NCI-H1092 (cell line): ENCODE measurements around the gene EEF1A2.
"Not testable (repeated sequence)": the region's sequence is repeated elsewhere in the genome, so short reads cannot be mapped to it uniquely, and the experiment has no call there.

Experiments
- DNase-seq: peaks from one replicate; lab custom pipeline; 2025; lab: John Stamatoyannopoulos, UW

EEF1A2 gene

DNA sequence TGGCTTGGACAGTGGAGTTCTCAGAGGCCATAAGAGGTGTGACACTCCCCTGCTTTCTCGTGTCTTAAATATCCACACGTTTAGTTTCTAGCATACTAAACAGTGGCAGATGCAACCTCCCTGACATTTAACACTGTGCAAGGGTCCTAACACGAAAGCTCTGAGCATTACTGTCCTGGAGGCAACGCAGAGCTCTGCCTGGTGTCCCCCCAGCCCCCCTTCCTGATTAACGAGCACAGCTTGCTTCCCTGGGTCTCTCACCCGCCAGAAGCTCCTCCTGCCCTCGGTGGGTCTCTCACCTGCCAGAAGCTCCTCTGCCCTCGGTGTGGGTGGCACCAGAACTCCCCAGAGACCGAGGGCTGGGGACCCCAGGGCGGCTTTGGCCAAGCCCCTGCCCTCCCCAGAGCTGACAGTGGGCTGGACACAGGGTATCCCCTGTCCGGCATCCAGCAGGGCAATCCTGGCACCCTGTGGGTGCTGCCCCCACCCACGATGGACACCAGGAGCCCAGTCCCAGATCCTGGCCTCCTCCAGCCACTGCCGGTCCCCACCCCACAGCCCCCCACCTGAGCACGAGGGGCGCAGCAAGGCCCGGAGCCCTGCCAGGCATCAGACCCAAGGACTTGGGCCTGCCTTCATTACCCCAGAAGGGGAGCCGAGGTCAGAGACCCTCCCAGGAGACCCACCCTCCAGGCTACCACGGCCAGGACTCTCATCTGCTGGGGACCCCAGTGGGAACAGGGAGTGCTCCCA, 14.1 kb downstream of the EEF1A2 start:
- no peak for DNase-seq

GRCh38 chr20:63484236-63484635, 14.6 kb downstream of the EEF1A2 start:
- DNase-seq, result no peak

DNA sequence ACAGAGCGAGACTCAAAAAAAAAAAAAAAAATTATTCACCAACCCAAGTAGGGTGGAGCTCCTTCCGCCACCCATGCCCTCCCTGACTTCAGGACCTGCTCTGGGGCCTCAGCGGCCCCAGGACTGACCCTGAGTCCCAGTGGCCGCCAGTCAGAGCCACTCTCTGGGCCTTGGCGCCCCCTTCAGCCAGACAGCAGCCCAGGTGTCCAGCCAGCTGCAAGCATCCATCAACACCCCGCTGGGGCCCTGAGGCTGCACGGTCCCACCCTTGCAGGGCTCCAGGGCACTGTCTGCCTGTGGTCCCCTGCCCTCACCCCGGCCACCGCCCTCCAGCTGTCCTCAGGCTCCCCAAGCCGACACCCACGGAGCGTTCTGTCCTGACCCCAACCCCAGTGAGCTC, 15.0 kb downstream of the EEF1A2 start:
- no peak for DNase-seq

DNA sequence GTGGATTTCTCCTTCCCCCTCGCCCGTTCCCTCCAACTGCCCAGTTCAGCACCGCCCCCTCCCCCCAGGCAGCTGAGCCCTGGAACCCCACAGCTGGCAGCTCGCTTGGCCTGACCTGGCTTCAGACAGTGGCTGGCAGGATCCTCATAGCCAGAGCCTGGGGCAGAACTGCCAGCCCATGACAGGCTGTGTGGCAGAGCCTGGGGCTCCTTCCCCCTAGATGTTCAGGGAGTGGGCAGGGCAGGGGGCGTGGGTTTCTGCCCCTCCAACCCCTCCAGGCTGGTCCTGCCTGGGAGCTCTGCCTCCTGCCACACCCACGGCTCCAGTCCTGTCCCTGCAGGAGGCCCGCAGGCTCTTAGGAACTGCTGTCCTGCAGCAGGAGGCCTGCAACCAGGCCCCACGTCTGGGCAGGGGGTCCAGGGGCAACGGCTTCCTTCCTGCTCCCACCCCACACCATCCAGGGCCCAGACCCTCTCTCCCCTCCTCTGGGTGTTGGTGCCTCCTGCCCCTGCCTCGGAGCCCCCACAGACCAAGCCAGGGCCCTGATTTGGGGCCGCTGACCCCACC, 16.8 kb downstream of the EEF1A2 start:
- no peak for DNase-seq

DNA sequence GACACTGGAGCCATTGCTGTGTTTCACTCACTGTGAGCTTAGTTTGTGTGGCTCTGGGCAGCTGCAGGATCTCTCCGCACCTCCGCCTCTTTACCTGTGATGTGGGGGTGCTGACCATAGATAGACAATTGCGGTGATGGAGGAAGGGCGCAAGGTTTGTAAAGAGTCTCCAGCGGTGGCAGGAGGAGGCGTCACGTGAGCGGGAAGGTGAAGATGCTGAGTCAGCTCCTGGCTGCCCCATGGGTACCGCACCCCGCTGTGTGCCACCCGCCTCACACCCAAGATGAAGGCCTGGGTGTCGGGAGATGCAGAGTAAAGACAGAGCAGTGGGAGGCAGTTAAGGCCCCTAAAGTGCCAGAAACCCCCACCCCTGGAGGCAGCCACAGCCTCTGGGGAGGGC, 17.4 kb downstream of the EEF1A2 start:
- DNase-seq, result no peak

DNA sequence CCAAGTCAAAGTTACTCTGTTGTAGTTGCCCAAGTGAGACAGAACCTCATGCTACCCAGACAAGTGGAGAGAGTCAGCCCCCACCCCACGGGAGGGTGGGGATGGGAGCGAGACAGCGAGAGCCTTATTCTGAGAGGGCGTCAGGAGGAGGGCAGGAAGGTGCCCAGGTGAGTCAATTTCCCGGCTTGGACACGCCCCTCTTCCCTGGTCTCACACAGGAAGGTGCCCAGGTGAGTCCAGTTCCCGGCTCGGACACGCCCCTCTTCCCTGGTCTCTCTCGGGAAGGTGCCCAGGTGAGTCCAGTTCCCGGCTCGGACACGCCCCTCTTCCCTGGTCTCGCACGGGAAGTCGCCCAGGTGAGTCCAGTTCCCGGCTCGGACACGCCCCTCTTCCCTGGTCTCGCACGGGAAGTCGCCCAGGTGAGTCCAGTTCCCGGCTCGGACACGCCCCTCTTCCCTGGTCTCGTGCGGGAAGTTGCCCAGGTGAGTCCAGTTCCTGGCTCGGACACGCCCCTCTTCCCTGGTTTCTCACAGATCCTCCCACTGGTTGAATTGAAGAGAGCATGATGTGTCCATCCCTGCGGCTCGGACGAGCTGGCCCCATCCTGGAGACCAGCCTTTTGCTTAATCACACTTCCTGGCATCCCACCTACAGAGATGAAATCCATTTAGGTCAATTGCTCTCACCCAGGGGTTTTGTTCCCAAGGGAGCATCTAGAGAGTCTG, 19.0 kb downstream of the EEF1A2 start:
- not testable (repeated sequence) for DNase-seq

GRCh38 chr20:63478346-63479302, 20.3 kb downstream of the EEF1A2 start:
- no peak for DNase-seq

- DNase-seq, result no peak
Observed at GRCh38 chr20:63477944-63478343, 20.9 kb downstream of the EEF1A2 start.

DNA sequence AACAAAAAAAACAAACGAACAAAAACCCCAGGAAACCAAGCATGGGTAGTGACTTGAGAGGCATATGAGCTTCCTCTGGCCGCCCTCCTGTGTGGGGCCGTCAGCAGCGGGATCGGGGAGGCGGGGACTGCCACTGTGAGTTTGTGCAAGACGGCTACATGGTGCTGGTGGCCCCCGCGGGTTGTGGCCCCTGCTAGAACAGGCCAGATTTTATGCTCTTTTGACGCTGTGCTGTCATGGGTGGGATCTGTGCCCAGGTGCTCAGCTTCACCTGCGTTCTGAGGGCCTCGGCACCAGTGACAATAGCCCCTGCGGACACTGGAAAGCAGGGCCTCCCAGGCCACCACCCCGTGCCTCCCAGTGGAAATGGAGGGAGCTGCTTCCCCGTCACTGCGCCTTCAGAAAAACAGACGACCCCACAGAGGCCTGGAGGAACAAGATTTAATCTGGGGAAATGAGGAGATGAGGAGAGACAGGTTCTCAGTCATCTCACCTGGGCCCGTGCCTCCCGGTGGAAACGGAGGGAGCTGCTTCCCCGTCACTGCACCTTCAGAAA, 21.7 kb downstream of the EEF1A2 start:
- DNase-seq, result no peak

GRCh38 chr20:63475209-63475608, 23.7 kb downstream of the EEF1A2 start:
- DNase-seq, result no peak

- no peak for DNase-seq
Observed at GRCh38 chr20:63473555-63474449, 25.1 kb downstream of the EEF1A2 start.

GRCh38 chr20:63472862-63473390, 26.0 kb downstream of the EEF1A2 start:
- no peak for DNase-seq

DNA sequence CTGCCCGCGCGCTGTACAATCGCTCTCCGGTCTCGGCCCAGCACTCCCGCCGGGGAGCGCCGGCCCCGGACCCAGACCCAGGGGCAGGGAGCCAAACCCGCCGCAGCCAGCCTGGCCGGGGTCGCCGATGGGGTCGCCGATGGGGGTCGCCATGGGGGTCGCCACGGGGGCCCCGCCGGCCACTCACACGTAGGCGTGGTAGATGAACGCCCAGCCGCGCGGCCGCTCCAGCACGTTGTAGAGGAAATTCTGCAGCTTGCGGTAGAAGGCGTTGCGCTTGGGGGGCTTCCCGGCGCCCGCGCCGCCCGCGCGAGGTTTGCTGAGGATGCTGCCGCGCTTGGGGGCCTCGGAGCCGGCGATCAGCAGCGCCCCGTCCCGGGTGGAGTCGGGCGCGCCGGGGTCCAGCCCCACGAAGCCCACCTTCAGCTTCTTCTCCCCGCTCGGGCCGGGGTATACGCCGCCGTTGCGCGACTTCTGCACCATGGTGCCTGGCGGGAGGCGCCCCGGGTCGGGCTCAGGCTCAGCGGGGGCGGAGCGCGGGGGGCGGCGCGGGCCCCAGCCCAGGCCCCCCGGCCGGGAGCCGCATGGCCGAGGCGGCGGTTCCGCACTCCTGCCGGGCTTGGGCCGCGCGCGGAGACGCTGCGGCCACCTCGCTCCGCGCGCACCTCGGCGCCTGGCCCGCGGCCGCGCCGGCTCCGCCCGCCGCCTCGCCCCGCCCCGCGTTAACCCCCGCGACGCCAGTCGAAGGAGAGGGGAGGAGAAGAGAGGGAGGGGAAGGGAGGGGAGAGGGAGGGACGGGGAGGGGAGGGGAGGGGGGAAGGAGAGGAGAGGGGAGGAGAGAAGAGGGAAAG, 26.7 kb downstream of the EEF1A2 start, which contains the start of gene KCNQ2:
Gene KCNQ2 (minus strand): TSS at position 675 of the 851 bp plus-strand sequence. CDS start 192 bp downstream, at position 483.
- no peak for DNase-seq

DNA sequence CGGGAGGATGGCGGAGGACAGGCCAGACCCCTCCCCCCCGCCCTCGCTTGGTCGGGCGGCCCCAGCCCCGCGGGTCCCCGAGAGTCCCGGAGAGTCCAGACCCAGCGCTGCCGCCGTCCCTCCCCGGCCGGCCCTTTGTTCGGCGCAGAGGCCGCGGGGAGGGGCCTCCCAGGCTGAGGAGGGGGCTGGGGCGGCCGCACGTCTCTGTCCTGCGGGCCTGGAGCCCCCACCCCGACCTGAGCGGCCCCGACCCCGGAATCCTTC, 27.2 kb downstream of the EEF1A2 start:
- DNase-seq, result no peak

DNA sequence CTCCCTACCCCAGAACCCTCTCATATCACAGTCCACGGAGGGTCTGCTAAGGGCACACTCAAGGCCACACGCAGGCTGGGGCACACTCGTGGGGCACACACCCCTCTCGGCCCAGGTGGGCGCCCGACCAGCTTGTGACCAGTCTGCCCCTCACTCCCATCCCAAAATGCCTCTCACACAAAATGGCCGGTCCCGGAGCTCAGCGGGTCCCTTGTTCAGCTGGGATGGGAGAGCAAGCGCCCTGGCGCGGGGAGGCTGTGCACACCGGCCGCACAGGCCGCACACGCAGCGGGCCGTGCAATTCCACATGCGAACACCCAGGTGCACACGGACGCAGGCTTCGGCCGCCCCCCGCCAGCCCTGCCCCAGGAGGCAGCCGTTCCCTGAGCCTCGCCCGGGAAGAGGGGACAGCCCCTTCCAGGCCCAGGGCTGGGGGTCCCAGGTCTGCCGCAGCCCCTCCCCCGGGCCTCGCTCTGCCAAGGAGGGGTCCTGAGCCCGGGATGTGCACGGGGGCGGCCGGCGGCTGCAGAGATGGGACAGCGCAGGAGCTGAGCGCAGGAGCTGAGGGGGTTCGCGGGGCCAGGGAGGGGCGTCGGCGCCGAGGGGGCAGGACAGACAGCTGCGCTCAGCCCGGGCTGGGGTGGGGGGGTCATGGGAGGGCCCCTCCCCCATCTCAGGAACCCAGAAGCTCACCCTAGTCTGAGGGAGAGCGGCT, 27.7 kb downstream of the EEF1A2 start:
- no peak for DNase-seq

GRCh38 chr20:63470410-63470809, 28.5 kb downstream of the EEF1A2 start:
- DNase-seq, result no peak

DNA sequence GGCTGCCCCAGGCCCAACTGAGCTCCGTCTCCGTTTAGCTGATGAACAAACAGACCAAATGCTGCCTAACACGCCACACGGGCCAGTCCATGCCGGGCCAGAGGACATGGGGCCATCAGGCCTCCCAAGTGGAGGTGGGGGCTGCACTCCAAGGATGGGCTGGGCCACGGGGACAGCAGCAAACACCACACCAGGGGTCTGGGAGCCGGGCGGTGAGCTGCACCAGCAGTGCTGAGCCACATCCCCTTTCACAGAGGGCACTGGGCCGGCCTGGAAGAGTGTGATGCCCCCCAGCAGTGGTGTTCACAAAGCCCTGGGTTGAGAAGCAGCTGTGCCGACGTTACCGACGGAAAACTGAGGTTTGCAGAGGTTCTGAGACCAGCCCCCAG, 29.2 kb downstream of the EEF1A2 start:
- no peak for DNase-seq

DNA sequence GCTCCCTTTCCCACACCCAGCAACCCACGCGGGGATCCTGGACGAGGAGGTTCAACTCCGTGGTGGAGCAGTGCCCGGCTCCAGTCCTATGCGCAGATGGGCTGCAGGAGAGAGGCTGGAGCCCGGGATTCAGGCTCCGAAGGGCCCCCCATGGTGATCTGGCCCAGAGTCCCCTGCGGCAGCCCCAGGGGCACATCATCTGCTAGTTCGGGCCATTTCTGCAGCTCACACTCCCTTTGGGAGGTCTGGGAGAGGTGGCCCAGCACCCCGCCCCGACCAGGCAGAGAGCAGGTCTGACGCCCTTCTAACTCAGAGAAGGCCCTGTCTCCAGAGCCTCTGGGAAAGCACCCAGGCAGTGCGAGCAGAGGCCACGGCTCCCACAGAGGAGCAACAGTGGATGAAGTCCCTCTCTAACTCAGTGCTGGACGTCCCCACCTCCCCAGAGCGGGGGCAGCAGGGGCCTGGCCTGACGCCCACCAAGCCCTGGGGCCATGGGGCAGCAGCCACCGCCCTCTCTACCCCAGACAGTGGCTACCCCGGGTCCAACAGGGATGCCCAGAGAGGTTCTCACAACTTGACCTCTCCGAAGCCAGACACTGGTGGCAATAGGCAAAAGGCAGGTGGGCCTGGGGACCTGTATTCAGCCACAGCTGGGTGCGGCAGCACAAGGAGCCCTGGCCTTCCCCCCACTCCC, 29.7 kb downstream of the EEF1A2 start:
- DNase-seq, result no peak
